HepG2 (cell line): ENCODE data around the gene GGCT. TPM values are rescaled to one million over a fixed set of nuclear protein-coding genes. Genes with fewer than 3 reads are reported as not detected.
A peak's percentile ranks its signal among the peaks of the same experiment; 100 is the strongest.

ENCODE experiments used
- ASH2L ChIP-seq: fragments of 300-600, 200-600 bp; sonication (generic); IDR thresholded peaks from 2 replicates; pipeline ENCODE4 v1.7.0; 2017; ENCODE audit warnings: low read depth, mild to moderate bottlenecking, moderate library complexity, mixed read lengths, low read length; ENCODE audit not compliant: insufficient read length
- ETV6 ChIP-seq: sonication (generic); formaldehyde crosslinking; conservative IDR thresholded peaks from 2 replicates; pipeline ENCODE4 v1.4.0; 2020; ENCODE audit warnings: missing genetic modification reagents
- HMG20B ChIP-seq: conservative IDR thresholded peaks from 2 replicates; pipeline ENCODE4 v1.6.1; 2016; ENCODE audit warnings: missing genetic modification reagents, missing compliant biosample characterization
- HOXA9 ChIP-seq: sonication (generic); formaldehyde crosslinking; IDR thresholded peaks from 2 replicates; pipeline ENCODE4 v1.8.1; 2022; ENCODE audit warnings: missing genetic modification reagents, mild to moderate bottlenecking, moderate library complexity, borderline replicate concordance
- KDM5B ChIP-seq: sonication (generic); formaldehyde crosslinking; IDR thresholded peaks from 2 replicates; pipeline ENCODE4 v1.4.0; 2020; ENCODE audit warnings: missing genetic modification reagents, mild to moderate bottlenecking, borderline replicate concordance
- MIXL1 ChIP-seq: IDR thresholded peaks from 2 replicates; pipeline ENCODE4 v1.6.1; 2016
- ZFP1 ChIP-seq: IDR thresholded peaks from 2 replicates; pipeline ENCODE4 v1.6.1; 2016
- ZNF205 ChIP-seq: IDR thresholded peaks from 2 replicates; pipeline ENCODE4 v1.6.1; 2018; ENCODE audit warnings: missing biosample characterization, missing genetic modification reagents
- ZNF501 ChIP-seq: sonication (generic); formaldehyde crosslinking; IDR thresholded peaks from 2 replicates; pipeline ENCODE4 v1.5.1; 2020; ENCODE audit warnings: mild to moderate bottlenecking, moderate library complexity, missing genetic modification reagents
- ZNF510 ChIP-seq: sonication (generic); formaldehyde crosslinking; IDR thresholded peaks from 2 replicates; pipeline ENCODE4 v1.4.0; 2020; ENCODE audit warnings: low read depth, mild to moderate bottlenecking, missing genetic modification reagents
- polyA plus RNA-seq, 8 experiments: library from polyadenylated mRNA; depleted of rRNA in 3 of 8; stranded (reverse) in 7 of 8; unstranded in 1 of 8; fragments of >200 nt; fragmentation: Illumina TruSeq in 4 of 8; extraction: Trizol in 4 of 8; gene quantifications; 2 replicates each; pipeline versions ENCODE4 v1.2.1 to v1.2.3, GENCODE V29; 2011 to 2016; ENCODE audit warnings: low read depth in 4 of 8, missing spikeins in 1 of 8, mixed read lengths in 1 of 8; ENCODE audit not compliant: insufficient read depth in 1 of 8
- total RNA-seq, 5 experiments: library from RNA; depleted of rRNA; stranded (reverse); fragments of >200 nt; fragmentation: Illumina TruSeq; extraction: Trizol; gene quantifications; 2 replicates each; pipeline ENCODE4 v1.2.3, GENCODE V29; 2016; ENCODE audit warnings: low read depth in 1 of 5
- TF ChIP-seq, protein P1 (sequence below): sonication (generic); formaldehyde crosslinking; IDR thresholded peaks from 2 replicates; pipeline ENCODE4 v1.5.1; 2020; ENCODE audit warnings: mild to moderate bottlenecking, missing genetic modification reagents, moderate library complexity
- TF ChIP-seq, protein P2 (sequence below): sonication (generic); formaldehyde crosslinking; conservative IDR thresholded peaks from 2 replicates; pipeline ENCODE4 v1.4.0; 2020; ENCODE audit warnings: missing genetic modification reagents
- TF ChIP-seq, protein P3 (sequence below): sonication (generic); formaldehyde crosslinking; IDR thresholded peaks from 2 replicates; pipeline ENCODE4 v1.4.0; 2020; ENCODE audit warnings: mild to moderate bottlenecking, missing genetic modification reagents, borderline replicate concordance
- TF ChIP-seq, protein P4 (sequence below): sonication (generic); formaldehyde crosslinking; IDR thresholded peaks from 2 replicates; pipeline ENCODE4 v1.9.0; 2021; ENCODE audit warnings: missing genetic modification reagents, mild to moderate bottlenecking, borderline replicate concordance
- TF ChIP-seq, protein P5 (sequence below): sonication (generic); formaldehyde crosslinking; IDR thresholded peaks from 2 replicates; pipeline ENCODE4 v1.5.1; 2020; ENCODE audit warnings: mild to moderate bottlenecking, missing genetic modification reagents, borderline replicate concordance
- TF ChIP-seq, protein P6 (sequence below): sonication (generic); formaldehyde crosslinking; IDR thresholded peaks from 2 replicates; pipeline ENCODE4 v1.5.1; 2020; ENCODE audit warnings: mild to moderate bottlenecking, missing genetic modification reagents

GGCT gene
- total and polyA plus RNA-seq, 2 of the 13 experiments (the other 11 are each of a cell fraction or from before 2014, with no cell fraction given) = 19.5 to 78.3 TPM

DNA sequence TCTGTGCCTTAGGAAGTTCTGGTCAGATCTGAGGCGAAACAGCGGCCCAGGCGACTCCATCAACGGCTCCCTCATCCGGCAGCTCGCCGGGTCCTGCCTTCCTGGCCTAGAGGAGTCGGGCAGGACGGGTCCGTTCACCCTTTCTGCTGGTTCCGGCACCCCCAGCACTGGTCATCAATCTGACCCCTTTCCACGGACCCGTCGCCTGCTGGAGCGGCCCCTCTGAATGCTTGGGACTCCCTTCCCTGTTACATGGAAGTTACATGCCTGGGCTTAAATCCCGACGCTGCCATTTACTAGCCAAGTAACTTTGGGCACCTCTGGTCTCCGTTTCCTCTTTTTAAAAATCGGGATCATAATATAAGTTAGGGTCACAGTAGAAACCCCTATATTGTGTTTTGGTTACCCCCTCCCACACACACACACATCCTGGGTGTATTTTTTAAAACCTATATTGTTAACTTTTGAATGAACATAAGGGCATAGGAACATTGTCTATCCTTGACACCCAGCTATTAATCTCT lies 607 bp upstream of the GGCT start (continued):
- TF ChIP-seq, protein P1, sequence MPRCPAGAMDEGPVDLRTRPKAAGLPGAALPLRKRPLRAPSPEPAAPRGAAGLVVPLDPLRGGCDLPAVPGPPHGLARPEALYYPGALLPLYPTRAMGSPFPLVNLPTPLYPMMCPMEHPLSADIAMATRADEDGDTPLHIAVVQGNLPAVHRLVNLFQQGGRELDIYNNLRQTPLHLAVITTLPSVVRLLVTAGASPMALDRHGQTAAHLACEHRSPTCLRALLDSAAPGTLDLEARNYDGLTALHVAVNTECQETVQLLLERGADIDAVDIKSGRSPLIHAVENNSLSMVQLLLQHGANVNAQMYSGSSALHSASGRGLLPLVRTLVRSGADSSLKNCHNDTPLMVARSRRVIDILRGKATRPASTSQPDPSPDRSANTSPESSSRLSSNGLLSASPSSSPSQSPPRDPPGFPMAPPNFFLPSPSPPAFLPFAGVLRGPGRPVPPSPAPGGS (CRISPR knock-in tag) = no peak
- TF ChIP-seq, protein P2, sequence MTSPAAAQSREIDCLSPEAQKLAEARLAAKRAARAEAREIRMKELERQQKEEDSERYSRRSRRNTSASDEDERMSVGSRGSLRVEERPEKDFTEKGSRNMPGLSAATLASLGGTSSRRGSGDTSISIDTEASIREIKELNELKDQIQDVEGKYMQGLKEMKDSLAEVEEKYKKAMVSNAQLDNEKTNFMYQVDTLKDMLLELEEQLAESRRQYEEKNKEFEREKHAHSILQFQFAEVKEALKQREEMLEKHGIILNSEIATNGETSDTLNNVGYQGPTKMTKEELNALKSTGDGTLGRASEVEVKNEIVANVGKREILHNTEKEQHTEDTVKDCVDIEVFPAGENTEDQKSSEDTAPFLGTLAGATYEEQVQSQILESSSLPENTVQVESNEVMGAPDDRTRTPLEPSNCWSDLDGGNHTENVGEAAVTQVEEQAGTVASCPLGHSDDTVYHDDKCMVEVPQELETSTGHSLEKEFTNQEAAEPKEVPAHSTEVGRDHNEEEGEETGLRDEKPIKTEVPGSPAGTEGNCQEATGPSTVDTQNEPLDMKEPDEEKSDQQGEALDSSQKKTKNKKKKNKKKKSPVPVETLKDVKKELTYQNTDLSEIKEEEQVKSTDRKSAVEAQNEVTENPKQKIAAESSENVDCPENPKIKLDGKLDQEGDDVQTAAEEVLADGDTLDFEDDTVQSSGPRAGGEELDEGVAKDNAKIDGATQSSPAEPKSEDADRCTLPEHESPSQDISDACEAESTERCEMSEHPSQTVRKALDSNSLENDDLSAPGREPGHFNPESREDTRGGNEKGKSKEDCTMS (CRISPR knock-in tag) = no peak
- TF ChIP-seq, protein P3, sequence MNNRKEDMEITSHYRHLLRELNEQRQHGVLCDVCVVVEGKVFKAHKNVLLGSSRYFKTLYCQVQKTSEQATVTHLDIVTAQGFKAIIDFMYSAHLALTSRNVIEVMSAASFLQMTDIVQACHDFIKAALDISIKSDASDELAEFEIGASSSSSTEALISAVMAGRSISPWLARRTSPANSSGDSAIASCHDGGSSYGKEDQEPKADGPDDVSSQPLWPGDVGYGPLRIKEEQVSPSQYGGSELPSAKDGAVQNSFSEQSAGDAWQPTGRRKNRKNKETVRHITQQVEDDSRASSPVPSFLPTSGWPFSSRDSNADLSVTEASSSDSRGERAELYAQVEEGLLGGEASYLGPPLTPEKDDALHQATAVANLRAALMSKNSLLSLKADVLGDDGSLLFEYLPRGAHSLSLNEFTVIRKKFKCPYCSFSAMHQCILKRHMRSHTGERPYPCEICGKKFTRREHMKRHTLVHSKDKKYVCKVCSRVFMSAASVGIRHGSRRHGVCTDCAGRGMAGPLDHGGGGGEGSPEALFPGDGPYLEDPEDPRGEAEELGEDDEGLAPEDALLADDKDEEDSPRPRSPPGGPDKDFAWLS = no peak
- TF ChIP-seq, protein P4, sequence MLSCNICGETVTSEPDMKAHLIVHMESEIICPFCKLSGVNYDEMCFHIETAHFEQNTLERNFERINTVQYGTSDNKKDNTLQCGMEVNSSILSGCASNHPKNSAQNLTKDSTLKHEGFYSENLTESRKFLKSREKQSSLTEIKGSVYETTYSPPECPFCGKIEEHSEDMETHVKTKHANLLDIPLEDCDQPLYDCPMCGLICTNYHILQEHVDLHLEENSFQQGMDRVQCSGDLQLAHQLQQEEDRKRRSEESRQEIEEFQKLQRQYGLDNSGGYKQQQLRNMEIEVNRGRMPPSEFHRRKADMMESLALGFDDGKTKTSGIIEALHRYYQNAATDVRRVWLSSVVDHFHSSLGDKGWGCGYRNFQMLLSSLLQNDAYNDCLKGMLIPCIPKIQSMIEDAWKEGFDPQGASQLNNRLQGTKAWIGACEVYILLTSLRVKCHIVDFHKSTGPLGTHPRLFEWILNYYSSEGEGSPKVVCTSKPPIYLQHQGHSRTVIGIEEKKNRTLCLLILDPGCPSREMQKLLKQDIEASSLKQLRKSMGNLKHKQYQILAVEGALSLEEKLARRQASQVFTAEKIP (CRISPR knock-in tag) = no peak
- TF ChIP-seq MIXL1 (CRISPR knock-in tag) (no peak), ASH2L (no peak), ZNF501 (CRISPR knock-in tag) (no peak), HOXA9 (CRISPR knock-in tag) (no peak), ZFP1 (no peak), ETV6 (no peak), HMG20B (no peak), ZNF205 (CRISPR knock-in tag) (no peak), KDM5B (CRISPR knock-in tag) (0 out of 2 replicates have a peak, but pooled peaks have one; percentile 14), ZNF510 (CRISPR knock-in tag) (peak; percentile 57; the same call in 1 of the 2 replicates)
- TF ChIP-seq, protein P5, sequence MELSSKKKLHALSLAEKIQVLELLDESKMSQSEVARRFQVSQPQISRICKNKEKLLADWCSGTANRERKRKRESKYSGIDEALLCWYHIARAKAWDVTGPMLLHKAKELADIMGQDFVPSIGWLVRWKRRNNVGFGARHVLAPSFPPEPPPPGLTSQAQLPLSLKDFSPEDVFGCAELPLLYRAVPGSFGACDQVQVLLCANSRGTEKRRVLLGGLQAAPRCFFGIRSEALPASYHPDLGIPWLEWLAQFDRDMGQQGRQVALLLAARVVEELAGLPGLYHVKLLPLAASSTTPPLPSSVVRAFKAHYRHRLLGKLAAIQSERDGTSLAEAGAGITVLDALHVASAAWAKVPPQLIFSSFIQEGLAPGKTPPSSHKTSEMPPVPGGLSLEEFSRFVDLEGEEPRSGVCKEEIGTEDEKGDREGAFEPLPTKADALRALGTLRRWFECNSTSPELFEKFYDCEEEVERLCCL (CRISPR knock-in tag) = no peak
- TF ChIP-seq, protein P6, sequence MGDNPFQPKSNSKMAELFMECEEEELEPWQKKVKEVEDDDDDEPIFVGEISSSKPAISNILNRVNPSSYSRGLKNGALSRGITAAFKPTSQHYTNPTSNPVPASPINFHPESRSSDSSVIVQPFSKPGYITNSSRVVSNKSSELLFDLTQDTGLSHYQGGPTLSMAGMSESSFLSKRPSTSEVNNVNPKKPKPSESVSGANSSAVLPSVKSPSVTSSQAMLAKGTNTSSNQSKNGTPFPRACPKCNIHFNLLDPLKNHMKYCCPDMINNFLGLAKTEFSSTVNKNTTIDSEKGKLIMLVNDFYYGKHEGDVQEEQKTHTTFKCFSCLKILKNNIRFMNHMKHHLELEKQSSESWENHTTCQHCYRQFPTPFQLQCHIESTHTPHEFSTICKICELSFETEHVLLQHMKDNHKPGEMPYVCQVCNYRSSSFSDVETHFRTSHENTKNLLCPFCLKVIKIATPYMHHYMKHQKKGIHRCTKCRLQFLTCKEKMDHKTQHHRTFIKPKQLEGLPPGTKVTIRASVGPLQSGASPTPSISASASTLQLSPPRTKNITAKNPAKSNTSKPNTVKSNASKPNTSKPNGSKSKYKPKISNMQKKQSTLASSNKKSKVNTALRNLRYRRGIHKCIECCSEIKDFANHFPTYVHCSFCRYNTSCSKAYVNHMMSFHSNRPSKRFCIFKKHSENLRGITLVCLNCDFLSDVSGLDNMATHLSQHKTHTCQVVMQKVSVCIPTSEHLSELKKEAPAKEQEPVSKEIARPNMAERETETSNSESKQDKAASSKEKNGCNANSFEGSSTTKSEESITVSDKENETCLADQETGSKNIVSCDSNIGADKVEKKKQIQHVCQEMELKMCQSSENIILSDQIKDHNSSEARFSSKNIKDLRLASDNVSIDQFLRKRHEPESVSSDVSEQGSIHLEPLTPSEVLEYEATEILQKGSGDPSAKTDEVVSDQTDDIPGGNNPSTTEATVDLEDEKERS (CRISPR knock-in tag) = no peak; the same call in 1 of the 2 replicates
